ENCODE results near the gene CHCHD5.

CHCHD5 gene

DNA sequence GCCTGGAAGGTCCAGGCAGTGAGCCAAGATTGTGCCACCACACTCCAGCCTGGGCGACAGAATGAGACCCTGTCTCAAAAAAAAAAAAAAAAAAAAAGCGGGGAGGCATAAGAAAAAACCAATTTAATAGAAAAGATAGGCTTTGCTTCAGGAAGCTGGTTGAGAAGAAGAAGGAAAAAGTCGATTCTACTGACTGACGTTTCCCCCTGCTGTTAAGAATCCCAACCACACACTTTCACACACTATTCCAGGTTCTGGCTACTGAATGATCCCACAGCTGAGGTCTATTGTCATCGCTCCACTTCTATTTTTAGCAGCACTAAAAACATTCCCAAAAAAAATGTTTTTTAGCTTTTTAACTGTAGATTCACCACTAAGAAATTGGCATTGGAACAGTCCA, 6.7 kb upstream of the CHCHD5 start:
- in situ Hi-C loops (cut with HindIII; ENCODE audit: low sequenced_read_pairs): no loop called here
- TF ChIP-seq, protein P1, sequence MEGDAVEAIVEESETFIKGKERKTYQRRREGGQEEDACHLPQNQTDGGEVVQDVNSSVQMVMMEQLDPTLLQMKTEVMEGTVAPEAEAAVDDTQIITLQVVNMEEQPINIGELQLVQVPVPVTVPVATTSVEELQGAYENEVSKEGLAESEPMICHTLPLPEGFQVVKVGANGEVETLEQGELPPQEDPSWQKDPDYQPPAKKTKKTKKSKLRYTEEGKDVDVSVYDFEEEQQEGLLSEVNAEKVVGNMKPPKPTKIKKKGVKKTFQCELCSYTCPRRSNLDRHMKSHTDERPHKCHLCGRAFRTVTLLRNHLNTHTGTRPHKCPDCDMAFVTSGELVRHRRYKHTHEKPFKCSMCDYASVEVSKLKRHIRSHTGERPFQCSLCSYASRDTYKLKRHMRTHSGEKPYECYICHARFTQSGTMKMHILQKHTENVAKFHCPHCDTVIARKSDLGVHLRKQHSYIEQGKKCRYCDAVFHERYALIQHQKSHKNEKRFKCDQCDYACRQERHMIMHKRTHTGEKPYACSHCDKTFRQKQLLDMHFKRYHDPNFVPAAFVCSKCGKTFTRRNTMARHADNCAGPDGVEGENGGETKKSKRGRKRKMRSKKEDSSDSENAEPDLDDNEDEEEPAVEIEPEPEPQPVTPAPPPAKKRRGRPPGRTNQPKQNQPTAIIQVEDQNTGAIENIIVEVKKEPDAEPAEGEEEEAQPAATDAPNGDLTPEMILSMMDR (IDR thresholded peaks at IDR 0.05; ENCODE audit: low read depth, low read length, missing control alignments): peak; percentile 30
- H3K4me3 ChIP-seq (ENCODE audit: low read depth, low read length): no peak overlapping the region
- peak; percentile 43 for DNase-seq (ENCODE audit: low read depth)

DNA sequence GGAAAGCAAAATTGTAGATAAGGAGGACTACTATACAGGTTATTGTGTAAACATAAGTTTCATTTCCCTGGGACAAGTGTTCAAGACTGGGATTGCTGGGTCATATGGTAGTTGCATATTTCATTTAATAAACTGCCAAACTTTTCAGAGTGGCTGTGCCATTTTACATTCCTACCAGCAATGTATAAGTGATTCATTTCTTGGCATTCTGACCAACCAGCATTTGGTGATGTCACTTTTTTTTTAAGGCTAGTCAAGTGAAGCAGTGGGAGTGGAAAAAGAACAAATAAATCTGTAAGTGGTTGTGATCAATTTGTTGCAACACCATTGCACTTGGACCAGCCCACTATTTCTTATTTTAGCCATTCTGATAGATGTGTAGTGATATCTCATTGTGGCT, 5.2 kb upstream of the CHCHD5 start:
- H3K4me3 ChIP-seq (ENCODE audit: low read depth, low read length): no peak overlapping the region
- TF ChIP-seq, protein P1 (IDR thresholded peaks at IDR 0.05; ENCODE audit: low read depth, low read length, missing control alignments): peak; percentile 8
- in situ Hi-C loops (cut with HindIII; ENCODE audit: low sequenced_read_pairs): no loop called here
- peak; percentile 86 for DNase-seq (ENCODE audit: low read depth)

DNA sequence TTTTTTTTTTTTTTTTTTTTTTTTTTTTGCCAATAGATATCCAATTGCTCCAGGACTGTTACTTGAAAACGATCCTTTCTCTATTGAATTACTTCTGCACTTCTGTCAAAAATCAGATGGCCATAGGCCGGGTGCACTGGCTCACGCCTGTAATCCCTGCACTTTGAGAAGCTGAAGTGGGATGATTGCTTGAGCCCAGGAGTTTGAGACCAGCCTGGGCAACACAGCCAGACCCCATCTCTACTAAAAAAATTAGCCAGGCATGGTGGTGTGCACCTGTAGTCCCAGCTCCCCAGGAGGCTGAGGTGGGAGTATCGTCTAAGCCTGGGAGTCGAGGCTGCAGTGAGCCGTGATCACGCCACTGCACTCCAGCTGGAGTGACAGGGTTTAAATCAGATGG, 4.3 kb upstream of the CHCHD5 start:
- no peak for DNase-seq (ENCODE audit: low read depth)
- in situ Hi-C loops (cut with HindIII; ENCODE audit: low sequenced_read_pairs): no loop called here
- no peak overlapping the region for H3K4me3 ChIP-seq (ENCODE audit: low read depth, low read length)
- TF ChIP-seq, protein P1 (IDR thresholded peaks at IDR 0.05; ENCODE audit: low read depth, low read length, missing control alignments): no peak

DNA sequence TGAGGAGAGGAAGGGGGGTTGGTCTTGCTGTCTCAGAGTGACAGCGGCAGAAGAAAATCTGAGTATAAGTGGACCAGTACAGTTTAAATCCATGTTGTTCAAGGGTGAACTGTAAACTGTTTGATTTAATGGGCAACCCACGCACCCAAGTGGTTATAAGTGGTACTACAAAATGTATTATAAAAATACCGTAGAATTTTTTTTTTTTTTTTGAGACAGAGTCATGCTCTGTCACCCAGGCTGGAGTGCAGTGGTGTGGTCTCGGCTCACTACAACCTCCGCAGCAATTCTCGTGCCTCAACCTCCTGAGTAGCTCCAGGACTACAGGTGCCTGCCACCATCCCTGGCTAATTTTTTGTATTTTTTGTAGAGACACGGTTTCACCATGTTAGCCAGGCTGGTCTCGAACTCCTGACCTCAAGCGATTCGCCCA, 2.1 kb upstream of the CHCHD5 start:
- in situ Hi-C loops (cut with HindIII; ENCODE audit: low sequenced_read_pairs): no loop called here
- H3K4me3 ChIP-seq (ENCODE audit: low read depth, low read length): no peak overlapping the region
- TF ChIP-seq, protein P1 (IDR thresholded peaks at IDR 0.05; ENCODE audit: low read depth, low read length, missing control alignments): peak; percentile 38
- peak; percentile 42 for DNase-seq (ENCODE audit: low read depth)

DNA sequence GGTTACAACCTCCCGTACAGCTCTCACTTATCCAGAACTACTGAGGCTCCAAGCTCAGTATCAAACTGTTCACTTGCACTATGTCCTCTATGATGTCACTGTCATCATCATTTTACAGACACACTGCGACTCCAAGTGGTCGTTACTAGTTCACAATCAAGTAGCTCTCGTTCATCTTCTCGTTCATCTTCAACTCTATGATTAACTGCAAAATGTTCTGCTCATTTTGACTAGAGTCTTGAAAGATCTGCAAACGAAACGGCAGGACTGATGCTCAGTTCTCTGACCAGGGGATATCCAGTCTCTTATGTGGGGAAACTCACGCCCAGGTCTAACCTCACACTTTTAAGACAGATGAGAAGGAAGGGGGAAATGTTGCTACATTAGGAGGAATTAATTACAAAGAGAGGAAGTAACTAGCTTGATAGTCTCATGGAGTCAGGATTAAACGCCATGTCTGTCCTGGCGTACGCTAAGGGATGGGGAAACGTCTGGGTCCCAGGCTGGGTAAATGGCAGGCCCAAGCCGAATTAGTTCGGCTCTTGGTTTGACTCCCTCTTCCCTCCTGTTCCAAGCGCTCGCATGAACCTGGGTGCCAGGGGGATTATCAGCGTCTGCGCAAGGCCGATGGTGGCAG, 794 bp upstream of the CHCHD5 start:
- H3K4me3 ChIP-seq (ENCODE audit: low read depth, low read length): peak overlapping the region; percentile 68
- no peak for DNase-seq (ENCODE audit: low read depth)
- TF ChIP-seq, protein P1 (IDR thresholded peaks at IDR 0.05; ENCODE audit: low read depth, low read length, missing control alignments): no peak
- in situ Hi-C loops (cut with HindIII; ENCODE audit: low sequenced_read_pairs): no loop called here

DNA sequence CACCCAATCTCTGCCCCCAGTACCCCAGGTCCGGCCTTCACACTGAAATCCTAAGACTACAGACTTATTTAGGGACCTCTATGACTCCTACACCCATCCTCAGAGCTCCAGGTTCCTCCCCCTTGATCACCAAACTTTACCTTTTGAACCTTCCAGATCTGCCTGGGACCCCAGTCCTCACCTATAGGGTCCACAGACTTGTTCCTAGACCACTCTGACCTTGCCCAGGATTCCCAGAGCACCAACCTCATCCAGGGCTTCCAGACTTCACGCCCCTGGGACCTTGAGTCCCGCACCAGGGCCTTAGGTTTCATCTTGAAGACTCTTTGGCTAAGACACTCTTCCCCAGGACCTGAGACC, 462 bp downstream of the CHCHD5 start:
- peak overlapping the region; percentile 68 for H3K4me3 ChIP-seq (ENCODE audit: low read depth, low read length)
- DNase-seq (ENCODE audit: low read depth): no peak
- TF ChIP-seq, protein P1 (IDR thresholded peaks at IDR 0.05; ENCODE audit: low read depth, low read length, missing control alignments): no peak
- in situ Hi-C loops (cut with HindIII; ENCODE audit: low sequenced_read_pairs): no loop called here

Measured in astrocyte of the cerebellum (primary cell).